ENCODE data around the gene IL13. TPM values are rescaled to one million over a fixed set of nuclear protein-coding genes. Genes with fewer than 3 reads are reported as not detected.

IL13 gene
- total RNA-seq, 1 donor from 2014 or later: not detected

DNA sequence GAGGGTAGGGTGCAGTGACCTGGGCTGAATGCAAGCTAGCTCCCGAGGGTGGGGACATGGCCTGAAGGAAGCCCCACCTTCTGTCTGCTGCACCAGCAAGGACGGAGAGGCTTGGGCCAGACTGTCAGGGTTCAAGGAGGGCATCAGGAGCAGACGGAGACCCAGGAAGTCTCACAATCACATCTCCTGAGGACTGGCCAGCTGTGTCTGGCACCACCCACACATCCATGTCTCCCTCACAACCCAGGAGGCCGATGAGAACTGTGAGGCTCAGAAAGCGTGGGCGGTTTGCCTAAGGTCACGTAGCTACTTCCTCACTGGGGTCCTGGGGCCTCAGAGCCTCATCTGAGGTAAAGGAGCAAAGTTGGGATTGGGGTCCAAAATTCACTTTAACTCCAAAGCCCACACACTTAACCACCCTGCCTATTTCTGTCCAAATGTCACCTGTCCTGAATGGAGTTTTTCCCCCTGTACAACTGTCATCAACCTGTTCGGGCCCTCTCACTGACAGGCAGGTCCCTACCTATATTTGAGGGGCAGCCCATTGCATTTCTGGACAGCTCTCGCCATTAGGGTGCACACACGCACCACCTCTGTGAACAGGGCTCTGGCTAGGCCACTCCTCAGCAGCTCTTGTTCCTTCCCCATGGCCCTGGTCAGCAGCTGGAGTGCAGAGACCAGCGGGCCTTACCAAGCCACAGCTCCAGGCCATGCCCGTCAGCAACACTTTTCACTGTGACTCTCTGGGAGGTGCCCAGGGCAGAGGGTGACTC lies 3.4 kb downstream of the IL13 start:
- H3K4me3 ChIP-seq: no peak overlapping the region
- no peaks in the 10 kb centered on the region for H3K9me3 ChIP-seq (replicated peaks)
- H3K27ac ChIP-seq (replicated peaks): no peak overlapping the region
- peaks cover 32% of the 10 kb centered on the region for H3K27me3 ChIP-seq (ENCODE audit: low read depth)
- DNase-seq: no peak
- TF ChIP-seq, protein P1, sequence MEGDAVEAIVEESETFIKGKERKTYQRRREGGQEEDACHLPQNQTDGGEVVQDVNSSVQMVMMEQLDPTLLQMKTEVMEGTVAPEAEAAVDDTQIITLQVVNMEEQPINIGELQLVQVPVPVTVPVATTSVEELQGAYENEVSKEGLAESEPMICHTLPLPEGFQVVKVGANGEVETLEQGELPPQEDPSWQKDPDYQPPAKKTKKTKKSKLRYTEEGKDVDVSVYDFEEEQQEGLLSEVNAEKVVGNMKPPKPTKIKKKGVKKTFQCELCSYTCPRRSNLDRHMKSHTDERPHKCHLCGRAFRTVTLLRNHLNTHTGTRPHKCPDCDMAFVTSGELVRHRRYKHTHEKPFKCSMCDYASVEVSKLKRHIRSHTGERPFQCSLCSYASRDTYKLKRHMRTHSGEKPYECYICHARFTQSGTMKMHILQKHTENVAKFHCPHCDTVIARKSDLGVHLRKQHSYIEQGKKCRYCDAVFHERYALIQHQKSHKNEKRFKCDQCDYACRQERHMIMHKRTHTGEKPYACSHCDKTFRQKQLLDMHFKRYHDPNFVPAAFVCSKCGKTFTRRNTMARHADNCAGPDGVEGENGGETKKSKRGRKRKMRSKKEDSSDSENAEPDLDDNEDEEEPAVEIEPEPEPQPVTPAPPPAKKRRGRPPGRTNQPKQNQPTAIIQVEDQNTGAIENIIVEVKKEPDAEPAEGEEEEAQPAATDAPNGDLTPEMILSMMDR (IDR thresholded peaks at IDR 0.05; ENCODE audit: borderline replicate concordance): no peak
- H3K36me3 ChIP-seq: no peaks in the 10 kb centered on the region
- H3K4me1 ChIP-seq: peaks cover 4% of the 10 kb centered on the region
- intact Hi-C loops (cut with micrococcal nuclease): no loop called here

GRCh38 chr5:132662004-132662401 lies 4.0 kb downstream of the IL13 start:
- intact Hi-C loops (cut with micrococcal nuclease): no loop called here
- H3K4me3 ChIP-seq: no peak overlapping the region
- H3K9me3 ChIP-seq (replicated peaks): no peaks in the 10 kb centered on the region
- TF ChIP-seq, protein P1 (IDR thresholded peaks at IDR 0.05; ENCODE audit: borderline replicate concordance): no peak
- no peak overlapping the region for H3K27ac ChIP-seq (replicated peaks)
- no peaks in the 10 kb centered on the region for H3K4me1 ChIP-seq
- H3K27me3 ChIP-seq (ENCODE audit: low read depth): peaks cover 32% of the 10 kb centered on the region
- DNase-seq: no peak
- H3K36me3 ChIP-seq: no peaks in the 10 kb centered on the region

GRCh38 chr5:132662925-132663770 lies 5.2 kb downstream of the IL13 start:
- H3K4me3 ChIP-seq: no peak overlapping the region
- H3K9me3 ChIP-seq (replicated peaks): no peaks in the 10 kb centered on the region
- TF ChIP-seq, protein P1 (IDR thresholded peaks at IDR 0.05; ENCODE audit: borderline replicate concordance): no peak
- H3K27ac ChIP-seq (replicated peaks): no peak overlapping the region
- DNase-seq: no peak
- H3K36me3 ChIP-seq: no peaks in the 10 kb centered on the region
- no peaks in the 10 kb centered on the region for H3K4me1 ChIP-seq
- intact Hi-C loops (cut with micrococcal nuclease): no loop called here
- H3K27me3 ChIP-seq (ENCODE audit: low read depth): peaks cover 31% of the 10 kb centered on the region

- no peaks in the 10 kb centered on the region for H3K4me1 ChIP-seq
- H3K36me3 ChIP-seq: no peaks in the 10 kb centered on the region
- peaks cover 29% of the 10 kb centered on the region for H3K27me3 ChIP-seq (ENCODE audit: low read depth)
- TF ChIP-seq, protein P1 (IDR thresholded peaks at IDR 0.05; ENCODE audit: borderline replicate concordance): no peak
- H3K27ac ChIP-seq (replicated peaks): no peak overlapping the region
- H3K9me3 ChIP-seq (replicated peaks): no peaks in the 10 kb centered on the region
- intact Hi-C loops (cut with micrococcal nuclease): no loop called here
- no peak overlapping the region for H3K4me3 ChIP-seq
- no peak for DNase-seq
Observed at GRCh38 chr5:132663771-132664695, 6.1 kb downstream of the IL13 start.

DNA sequence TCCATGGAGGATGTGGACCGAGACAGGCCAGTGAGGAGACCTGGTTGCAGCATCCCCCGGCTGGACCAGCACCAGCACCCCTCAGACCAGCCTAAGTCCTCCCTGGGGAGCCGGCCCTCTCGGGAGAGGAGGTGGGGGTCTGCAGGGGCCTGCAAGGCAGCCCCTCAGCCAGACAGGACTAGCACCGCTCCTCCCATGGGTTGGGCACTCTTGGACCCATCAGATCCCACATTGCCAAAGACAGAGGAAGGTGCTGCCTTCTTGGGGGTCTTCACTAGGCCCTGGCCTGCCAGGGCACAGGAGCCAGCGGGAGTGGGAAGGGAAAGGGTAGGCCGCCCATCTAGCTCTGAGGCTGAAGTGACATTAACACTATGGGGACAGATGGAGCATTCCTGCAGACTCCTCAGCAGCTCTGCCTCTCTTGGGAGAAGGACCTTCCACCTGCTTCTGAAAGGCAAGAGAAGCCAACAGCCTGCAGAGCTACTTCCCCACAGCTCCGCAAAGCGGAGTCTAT lies 6.8 kb downstream of the IL13 start:
- Histone ChIP-seq H3K4me3 (no peak overlapping the region), H3K27me3 (ENCODE audit: low read depth) (peaks cover 29% of the 10 kb centered on the region), H3K36me3 (no peaks in the 10 kb centered on the region), H3K27ac (replicated peaks) (no peak overlapping the region), H3K4me1 (no peaks in the 10 kb centered on the region), H3K9me3 (replicated peaks) (no peaks in the 10 kb centered on the region)
- TF ChIP-seq, protein P1 (IDR thresholded peaks at IDR 0.05; ENCODE audit: borderline replicate concordance): no peak
- DNase-seq: no peak
- intact Hi-C loops (cut with micrococcal nuclease): no loop called here

All from left ventricle myocardium inferior (tissue), 1 donor.